KG1 (cell line): Measurements from ENCODE around the gene ZNF438.

Experiments used
- DNase-seq: peaks from one replicate; lab custom pipeline; 2025; lab: John Stamatoyannopoulos, UW

ZNF438 gene

DNA sequence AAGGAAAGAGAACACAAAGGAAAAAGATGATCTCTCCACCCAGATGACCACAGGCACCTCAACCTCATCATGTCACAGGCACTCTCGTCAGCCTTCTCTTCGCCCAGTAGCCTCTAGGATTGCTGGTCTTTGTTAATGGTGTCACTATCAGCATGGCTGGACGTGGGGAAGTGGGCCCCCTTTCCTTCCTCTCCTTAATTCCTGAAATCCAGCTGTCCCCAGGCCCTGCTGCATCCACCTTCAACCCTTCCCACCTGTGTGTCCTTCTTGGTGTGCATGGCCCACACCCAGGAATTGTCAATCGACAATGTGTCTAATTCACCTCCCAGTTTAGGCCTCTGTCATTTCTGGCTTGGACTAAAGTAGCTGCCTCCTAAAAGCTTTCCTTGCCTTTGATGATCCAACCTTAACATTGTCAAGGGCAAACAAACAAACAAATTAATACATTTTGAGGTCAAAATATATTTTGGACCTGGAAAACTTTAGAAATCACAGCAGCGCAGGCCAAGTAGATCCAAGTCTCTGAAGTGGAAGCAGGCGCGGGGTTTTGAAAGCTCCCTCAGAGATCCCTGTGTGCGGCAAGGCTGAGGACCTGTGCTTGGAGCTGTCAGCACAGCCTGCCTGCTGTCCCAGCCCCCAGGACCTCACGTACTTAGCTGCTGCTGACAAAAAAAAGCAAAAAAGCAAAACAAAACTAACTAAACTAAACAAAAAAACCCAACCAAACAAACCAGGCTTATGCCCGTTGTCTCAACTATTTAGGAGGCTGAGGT is 208.8 kb downstream of the ZNF438 start:
- no peak for DNase-seq

DNA sequence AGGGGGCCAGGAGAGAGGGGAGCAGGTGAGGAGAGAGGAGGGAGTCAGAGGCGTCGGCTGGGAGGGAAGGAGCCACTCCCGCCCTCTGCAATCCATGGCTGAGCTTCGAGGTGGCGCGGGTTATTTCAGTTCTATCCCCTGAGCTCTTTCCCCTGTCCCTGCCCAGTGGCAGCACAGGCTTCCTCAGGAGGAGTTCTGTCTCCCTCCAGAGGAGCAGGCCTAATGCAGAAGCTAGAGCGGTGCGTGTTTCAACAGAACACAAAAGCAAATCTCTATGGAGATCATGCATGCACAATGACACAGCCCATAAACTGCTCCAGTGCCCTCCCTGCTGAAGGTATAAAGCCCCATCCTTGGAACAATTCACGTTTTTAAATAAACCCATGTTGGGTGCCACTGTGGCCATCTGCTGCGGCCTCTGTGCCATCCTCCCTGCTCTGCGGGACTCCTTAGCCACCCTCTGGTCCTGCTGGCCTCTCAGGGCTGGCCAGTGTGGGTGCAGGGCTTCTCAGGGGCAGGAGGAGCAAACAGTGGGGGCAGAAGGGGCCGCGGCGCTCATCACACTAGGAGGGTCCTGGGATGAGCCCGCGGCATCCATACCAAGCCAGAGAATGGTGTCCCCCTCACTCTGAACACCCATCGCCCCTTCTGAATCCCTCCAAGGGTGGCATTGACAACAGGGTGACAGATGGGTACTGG is 209.5 kb downstream of the ZNF438 start:
- no peak for DNase-seq

DNA sequence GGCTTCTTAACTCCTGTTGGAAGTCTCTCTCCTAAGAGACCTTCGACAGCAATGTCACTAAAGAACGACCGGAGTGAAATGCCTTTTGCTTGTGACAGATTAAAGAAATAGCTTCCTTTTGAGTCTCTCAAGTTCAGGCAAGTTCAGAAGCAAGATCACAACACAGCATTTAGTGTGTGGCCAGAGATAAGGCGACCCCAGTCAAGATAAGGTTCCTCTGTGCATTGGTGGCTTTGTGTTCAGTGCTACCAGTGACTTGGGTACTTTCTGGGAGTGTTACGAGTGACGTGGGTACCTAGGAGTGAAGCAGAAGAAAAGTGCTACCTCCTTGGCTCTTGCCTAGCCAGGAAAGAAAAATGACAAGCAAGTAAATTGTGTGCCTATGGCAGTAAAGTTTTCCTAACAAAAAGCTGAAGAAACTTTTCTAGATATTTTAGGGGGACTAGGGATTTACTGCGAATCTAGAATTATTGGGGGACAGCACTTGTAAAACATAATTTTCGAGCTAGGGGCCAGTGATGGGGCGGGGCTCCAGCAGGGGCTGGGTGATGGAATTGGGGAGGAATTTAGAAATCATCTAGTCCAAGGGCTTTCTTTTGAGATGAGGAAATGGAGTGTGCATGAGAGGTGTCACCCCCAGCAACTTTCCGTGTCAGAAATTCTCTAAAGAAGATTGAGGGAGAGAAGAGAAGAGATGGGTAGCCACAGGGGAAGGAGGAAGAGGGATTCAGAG is 210.2 kb downstream of the ZNF438 start:
- DNase-seq, result no peak

DNA sequence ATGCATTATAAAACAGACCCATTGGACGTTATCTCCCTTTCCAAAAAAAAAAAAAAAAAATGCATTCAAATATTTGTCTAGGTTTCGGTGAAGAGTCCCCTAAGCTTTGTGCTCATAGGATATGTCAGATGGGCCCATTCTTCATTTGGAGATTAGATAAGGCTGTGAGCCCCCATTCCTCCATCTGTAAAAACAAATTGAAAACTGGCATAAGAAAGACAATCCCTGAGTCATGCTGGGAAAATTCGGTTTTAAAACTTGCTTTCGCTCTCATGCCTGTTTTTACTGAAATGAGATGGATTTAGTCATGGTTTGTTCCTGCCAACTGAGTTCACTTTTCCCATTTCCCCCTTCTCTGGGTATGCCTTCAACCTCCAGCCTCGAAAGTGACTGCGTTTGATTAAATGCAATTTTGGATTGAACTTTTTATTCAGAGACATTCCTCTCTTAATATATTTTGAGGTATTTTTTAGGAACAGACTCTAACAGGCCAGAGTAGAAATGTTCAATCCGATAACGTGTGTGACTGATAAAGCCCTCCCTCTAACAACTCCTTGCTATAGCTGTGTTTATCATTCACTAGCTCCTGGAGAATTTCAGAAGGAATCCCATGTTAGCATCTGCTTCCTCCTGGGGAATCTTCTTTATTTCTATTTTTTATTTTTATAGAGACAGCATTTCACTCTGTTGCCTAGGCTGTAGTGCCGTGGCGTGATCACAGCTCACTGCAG is 211.2 kb downstream of the ZNF438 start:
- no peak for DNase-seq

DNA sequence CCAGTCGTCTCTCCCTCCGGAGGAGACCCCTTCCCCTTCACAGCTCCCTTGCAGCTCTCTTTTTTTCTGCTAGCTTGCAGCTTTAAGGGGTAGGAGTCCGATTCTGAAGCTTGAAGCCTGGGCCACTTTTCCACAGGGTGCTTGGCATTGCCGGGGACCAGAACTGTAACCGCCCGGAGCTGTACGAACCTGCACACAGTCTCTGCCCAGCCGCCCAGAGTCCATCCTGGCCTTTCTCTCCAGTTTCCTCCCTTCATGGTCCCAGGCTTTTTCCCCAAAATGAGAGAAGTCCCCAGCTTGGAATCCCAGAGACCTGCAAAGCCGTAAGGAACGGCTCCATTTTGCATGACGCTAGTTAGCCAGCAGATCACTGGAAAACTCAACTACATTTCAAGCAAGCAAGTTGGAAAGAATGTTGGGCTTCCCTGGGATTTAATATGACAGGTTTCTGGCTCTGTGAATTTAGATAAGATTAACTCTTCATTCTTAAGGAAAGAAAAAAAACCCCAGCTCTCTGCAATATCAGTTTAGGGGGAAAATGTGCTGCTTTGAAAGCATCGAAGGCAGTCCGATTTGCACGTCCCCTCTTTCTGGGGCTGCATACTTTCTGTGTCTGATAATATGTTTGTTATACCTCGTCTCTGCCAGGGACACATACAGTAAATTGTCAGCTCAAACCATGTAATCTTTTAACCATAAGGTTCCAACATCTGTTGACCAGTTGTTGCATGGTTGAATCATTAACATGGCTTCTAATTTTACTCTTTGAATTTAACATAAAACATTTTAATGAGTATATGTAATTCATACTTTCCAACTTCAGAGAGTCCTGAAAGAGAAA is 212.1 kb downstream of the ZNF438 start:
- no peak for DNase-seq

DNA sequence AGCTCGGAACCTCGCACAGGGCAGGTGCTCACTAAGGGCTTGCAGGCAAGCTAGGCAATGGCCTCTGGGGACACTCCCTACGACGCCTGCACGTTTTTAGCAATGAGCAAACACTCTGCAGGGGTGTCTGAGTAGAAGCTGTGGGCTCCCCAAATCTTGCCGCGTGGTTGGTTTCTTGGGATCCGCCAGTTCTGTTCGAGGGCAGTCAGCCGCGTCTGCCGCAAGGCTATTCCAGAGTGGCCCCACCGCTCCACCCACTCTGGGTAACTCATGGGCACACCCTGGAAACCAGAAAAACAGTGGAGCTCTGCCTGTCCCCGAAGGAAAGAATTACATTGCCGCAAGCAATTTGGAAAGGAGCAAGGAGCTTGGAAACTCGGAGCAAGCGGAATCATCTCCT is 212.8 kb downstream of the ZNF438 start:
- DNase-seq, result no peak

DNA sequence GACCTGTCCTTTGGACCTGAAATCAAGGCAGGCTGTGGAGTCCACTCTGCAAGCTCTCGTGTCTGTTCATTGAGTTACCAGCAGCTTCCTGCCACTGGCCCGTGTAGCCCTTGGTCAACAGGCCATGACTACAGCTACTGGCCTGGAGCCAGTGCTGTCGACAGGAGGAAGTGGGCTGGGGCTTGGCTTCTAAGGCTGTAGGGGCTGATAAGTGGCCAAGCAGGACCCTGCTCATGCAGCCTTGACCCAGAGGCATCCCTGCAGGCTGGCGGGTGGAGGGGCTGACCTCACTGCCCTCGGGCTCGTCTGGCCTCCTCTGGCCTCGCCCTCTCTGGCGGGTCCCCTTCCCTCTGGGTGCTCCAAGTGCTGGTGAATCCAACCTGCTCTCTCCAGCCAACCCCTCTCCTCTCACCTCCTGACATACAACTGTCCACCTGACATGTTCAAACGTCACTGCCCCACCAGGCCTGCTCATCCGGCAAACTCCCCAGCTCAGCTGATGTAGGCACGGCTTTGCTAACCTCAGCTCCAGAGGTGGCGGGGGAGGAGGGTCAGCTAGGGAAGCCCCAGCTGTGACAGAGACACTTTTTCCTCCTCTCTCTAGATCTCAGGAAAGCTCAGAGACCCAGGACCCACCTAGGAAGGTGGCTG is 213.5 kb downstream of the ZNF438 start:
- DNase-seq, result no peak

DNA sequence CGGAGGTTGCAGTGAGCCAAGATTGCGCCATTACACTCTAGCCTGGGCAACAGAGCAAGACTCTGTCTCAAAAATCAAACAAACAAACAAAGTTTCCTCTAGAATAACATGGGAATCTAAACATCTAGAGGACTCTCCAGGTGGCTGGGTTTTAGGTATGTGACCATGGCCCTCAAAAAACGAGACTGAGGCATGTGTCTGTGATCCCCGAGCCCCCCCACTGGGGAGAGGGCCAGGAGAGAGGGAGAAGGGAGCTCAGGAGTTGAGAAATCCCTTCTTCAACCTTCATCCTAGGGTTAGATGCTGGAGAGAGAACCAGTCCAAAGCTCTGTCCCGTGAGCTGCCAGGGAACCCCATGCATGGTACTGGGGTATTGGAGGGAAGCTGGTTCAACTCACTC is 214.1 kb downstream of the ZNF438 start:
- DNase-seq, result no peak

DNA sequence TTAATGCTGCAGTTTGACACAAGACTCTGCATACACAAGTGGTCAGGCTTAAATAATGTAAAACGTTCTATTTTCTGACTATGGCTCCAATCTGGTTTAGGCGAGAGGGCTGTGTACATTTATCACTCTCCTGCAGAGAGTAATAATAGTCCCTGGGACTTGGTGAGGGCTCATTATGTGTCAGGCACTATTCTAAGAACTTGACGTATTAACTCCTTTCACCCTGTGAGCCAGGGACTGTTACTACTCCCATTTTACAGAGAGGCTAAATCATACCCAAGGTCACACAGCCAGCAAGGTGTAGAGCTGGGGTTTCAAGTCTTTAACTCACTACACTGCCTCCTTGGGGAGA is 214.9 kb downstream of the ZNF438 start:
- DNase-seq, result no peak

DNA sequence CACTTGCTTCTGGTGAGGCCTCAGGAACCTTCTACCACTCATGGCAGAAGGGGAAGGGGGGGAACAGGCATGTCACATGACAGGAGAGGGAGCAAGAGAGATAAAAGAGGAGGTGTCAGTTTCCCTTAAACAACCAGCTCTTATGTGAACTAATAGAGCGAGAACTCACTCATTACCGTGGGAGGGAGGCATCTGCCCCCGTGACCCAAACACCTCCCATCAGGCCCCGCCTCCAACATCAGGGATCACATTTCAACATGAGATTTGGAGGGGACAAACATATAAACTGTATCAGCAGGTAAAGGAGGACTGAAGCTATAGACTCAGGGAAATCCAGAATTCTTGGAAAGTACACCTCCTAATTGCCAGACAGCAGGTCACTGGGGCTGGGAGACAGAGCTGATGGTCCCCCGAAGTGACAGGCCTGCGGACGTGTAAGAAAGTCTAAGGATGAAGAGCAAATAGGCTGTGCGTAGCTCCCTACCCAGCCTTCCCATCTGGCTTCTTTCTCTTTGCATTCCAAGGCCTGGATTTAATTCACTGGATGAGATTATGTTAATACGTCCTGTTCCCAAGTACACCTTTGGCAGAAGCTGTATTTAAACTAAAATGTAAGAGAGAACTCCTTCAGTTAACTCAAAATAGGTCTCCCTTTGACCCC is 215.4 kb downstream of the ZNF438 start:
- no peak for DNase-seq

DNA sequence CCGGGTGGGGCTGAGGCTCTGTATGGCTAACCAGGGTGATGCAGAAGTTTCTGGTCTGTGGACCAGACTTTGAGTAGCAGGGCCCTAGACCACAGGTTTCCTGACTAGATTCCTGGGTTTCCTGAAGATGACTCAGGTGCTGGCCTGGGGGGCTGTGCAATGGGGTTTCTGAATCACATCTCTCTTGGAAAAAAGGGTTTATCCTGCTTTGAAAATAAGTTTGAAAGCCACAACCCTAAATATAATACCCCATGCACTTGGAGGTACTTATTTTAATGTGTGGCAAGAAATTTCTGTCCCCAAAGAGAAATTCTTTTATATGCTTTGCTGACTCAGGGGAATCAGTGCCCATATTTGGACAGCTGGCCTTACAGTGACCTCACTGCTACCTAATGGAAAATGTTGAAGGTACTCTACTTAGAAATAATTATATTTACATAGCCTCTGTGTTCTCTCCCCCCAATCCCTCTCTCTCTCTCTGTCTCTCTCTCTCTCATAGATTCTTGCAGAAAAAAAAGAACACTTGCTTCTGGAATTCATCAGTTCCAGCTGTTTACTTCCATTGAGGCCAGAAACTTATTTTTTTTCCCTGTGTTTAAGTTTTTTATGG is 217.7 kb downstream of the ZNF438 start:
- DNase-seq, result no peak

DNA sequence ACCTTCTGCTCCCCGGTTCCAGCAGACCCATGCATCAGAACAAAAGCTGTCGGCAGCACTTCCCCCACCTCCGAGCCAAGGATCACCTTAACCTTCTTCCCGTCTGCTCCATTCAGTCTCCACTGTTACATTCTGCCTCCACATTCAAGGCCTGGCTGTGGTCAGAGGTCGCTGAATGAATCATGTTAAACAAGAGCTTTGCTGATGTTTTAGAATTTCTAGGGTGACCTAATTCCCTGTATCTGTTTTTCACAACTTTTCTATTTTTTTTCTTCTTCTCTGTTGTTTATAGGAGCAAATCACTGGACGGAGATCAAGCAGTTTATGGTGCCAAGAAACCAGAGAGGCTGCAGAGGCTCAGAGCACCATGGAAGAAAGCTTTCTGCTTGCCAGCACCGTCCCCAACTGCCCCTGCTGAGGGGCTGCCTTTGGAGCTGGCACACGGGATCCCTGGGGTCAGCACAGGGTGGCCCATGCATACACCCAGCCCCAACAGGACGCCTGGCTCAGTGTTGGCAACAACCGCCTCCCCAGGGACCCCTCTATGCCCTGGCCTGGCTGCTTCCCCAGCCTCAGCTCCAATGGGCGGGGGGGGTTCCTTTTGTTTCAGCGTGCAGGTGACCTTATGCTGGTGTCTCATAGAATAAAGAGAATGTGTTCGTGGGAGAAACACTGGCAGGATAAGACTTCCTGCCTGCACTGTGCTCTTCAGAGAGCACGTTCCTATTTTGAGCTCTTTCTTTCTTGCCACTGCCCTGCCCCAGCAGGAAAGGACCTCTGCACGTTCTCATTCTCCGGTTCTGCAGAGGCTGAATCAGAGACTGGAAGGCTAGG is 219.4 kb downstream of the ZNF438 start:
- DNase-seq, result no peak

DNA sequence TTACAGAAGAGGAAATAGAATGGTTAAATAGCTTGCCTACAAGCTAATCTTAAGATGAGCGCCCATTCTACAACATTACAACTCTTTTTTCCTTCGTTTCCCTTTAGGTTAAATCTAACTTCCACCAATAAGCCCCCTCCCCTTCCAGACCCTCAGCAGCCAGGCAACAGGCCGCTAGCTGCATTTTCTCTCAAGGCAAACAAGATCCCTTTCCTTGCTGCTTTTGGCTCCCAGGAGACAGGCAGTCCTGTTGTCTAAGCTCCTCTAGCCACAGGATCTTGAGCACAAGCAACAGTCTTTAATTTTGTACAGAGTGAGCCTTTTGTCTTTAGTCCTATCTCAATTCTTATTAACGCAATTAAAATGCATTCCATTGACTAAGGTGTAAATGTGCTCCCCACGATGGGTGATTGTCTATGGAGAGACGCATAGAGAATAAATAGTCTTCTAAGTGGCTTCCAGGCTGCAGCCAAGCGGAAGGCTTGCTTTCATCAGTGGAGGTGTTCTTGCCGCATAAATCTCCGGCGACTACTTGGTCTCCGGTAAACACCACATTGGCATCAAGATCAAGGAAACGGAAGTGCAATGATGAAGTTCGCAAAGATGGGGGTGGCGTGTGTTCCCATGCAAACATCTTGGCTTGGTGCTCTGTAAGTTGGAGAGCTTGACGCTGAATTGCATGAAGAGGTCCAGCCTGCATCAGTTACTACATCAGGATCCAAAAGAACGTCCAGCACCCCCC is 220.2 kb downstream of the ZNF438 start:
- DNase-seq, result no peak

DNA sequence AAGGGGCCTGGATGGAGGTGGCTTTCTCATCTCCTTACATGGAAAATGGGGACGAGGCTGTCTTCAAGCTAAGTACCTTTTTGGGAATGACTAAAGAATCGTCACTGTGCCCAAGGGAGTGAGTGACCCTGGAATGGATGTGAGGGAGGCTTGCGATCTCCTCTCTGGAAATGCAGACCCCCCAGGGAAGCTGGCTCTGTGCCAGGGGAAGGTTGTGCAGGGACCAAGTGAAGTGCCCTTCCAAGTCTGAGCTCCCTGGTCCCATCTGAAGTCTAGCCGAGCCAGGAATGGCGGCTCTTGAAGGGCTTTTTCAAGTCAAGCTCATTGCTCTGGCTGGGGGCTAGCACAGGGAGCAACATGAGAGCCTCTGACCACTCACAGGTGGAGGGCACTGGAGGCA is 221.2 kb downstream of the ZNF438 start:
- DNase-seq, result no peak

DNA sequence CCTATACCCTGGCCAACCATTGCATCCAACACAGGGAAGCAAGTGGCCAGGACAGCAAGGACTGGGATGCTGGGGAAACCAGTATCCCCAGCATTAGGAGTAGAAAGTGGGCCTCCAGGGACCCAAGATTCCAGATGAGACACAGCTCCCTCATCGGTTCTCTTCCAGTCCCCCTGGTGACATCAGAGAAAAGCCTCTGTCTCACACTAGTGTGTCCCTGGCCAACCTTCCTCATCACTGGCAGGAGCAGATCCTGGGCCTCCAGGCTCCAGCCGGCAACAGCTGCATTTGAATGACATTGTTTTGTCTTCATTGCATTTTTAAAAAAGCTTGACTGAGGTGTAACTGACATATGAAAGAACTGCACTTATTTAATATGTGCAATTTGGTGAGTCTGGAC is 224.8 kb downstream of the ZNF438 start:
- DNase-seq, result no peak

DNA sequence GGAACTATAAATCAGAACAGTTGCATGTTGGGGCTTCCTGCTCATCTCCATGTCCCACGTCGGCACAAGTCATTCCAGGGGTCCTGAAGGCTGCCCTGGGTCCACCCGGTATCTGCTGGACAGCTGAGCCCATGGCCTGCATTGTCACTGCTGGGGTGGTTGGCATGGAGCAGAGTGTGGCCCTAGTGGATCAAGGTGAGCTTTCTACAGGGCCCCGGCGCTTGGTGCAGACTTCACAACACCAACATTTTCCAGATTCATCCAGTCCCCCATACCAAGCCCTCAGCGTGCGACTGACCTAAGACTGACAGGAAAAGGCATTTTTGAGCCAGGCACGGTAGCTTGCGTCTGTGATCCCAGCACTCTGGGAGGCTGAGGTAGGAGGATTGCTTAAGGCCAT is 226.6 kb downstream of the ZNF438 start:
- no peak for DNase-seq

DNA sequence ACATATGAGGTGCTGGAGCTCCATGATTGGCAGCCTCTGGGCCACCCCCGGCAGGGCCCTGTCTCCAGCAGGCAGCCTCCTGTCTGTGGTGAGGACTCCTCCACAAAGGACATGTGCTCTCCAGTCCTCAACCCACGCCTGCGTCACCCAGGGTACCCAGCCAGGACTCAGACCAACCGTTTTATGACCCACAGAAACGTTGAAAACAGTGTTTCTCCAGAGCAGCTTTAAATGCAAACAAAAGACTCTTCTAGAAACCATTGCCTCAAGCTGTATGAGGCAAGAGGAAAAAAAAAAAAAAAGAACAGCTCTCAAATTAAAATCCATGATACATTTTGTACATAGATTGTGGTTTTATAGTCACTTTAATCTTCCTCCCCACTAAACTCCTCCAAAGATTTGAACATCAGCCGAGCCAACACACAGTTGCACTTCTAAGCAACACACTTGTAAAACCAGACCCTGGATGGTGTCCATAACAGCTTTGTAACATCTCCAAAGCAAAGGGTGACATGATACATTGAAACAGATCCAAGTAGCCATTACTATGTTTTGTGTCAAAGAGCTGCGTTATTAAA is 227.1 kb downstream of the ZNF438 start:
- DNase-seq, result no peak

DNA sequence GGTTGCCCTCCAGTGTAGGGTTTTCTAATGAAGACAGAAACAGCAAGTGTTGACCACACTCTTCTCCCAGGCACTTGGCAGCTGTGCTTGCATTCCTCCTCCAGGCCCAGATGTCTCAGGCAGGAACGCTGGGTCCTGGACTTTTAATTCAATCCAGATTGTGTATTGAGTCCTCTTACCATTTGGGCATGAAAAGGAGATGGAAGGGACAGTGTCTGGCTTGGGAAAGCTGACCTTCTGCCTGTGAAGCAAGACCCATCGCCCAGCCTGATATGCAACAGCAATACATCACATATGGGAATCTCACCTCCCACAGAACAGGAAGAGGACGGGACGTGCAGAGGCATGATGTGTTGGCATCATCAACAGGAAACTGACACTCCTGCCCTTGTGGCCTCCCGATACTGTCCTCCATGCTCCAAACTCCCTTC is 227.8 kb downstream of the ZNF438 start:
- no peak for DNase-seq
